Cardiac muscle cell (in vitro differentiated cells and primary cell): ENCODE measurements around the gene B3GALT5. TPM values are rescaled to one million over a fixed set of nuclear protein-coding genes. Genes with fewer than 3 reads are reported as not detected.

Experiments used
- DNase-seq, 2 donors: peaks; one replicate each; pipeline versions ENCODE4 v3.0.0 to v3.0.0-alpha.2; 2010 to 2017; ENCODE audit warnings: low read depth in 1 of 2, low spot score in 1 of 2
- H3K27ac ChIP-seq: fragments of 200-600 bp; sonication (generic); 2 replicates; pipeline ENCODE4 v1.5.1; 2016
- H3K27me3 ChIP-seq: fragments of 200-600 bp; sonication (generic); 2 replicates; pipeline ENCODE4 v1.6.0; 2016; ENCODE audit warnings: control low read depth
- H3K36me3 ChIP-seq: fragments of 200-600 bp; sonication (generic); 2 replicates; pipeline ENCODE4 v1.5.1; 2016; ENCODE audit warnings: control low read depth
- H3K4me1 ChIP-seq: fragments of 200-600 bp; sonication (generic); 2 replicates; pipeline ENCODE4 v1.8.1; 2017; ENCODE audit warnings: low read depth, mild to moderate bottlenecking, mixed run types
- H3K4me3 ChIP-seq: fragments of 200-600 bp; sonication (generic); 2 replicates; pipeline ENCODE4 v1.5.1; 2016; ENCODE audit warnings: mild to moderate bottlenecking
- H3K9me3 ChIP-seq: fragments of 200-600 bp; sonication (generic); 2 replicates; pipeline ENCODE4 v1.5.1; 2017; ENCODE audit warnings: low read depth, mild to moderate bottlenecking, control low read depth
- polyA plus RNA-seq: library from polyadenylated mRNA; unstranded; fragments of >200 nt; fragmentation: Nextera tagmentation; extraction: Ambion mirVana; gene quantifications from 2 replicates; pipeline ENCODE4 v1.2.1, GENCODE V29; 2016
- total RNA-seq: library from RNA; depleted of rRNA; stranded (reverse); fragments of >200 nt; gene quantifications from 2 replicates; pipeline ENCODE4 v1.2.3, GENCODE V29; 2016
- TF ChIP-seq, protein P1 (sequence below): IDR thresholded peaks from 2 replicates; pipeline ENCODE4 v1.5.1; 2012; ENCODE audit warnings: low read depth, mild to moderate bottlenecking, low read length

B3GALT5 gene
- total and polyA plus RNA-seq, 2 experiments from 2014 or later: 1.1 to 1.4 TPM

DNA sequence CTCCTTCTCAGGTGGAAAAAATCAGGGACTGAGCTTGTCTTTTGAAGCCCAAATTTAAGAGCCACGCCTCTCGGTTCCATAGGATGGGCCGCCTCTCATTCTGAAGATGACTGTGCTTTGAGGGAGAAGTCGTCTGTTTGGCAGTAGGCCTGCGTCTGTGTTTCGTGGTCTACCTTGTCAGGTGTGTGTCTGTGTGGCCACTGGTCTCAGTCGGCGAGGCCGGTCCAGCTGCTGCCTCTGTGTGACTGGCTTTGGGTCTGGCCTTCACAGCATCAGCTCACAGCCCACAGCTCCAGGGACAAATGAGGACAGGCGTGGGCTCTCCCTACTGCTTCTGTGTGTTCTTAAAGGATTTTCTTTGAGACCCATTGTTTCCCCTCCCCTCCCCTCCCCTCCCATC is 50.3 kb downstream of the B3GALT5 start:
- Histone ChIP-seq H3K27ac (no peak overlapping the region), H3K4me3 (no peak overlapping the region), H3K36me3 (no peaks in the 10 kb centered on the region), H3K27me3 (no peaks in the 10 kb centered on the region), H3K9me3 (no peaks in the 10 kb centered on the region), H3K4me1 (peaks cover 3% of the 10 kb centered on the region)
- TF ChIP-seq, protein P1, sequence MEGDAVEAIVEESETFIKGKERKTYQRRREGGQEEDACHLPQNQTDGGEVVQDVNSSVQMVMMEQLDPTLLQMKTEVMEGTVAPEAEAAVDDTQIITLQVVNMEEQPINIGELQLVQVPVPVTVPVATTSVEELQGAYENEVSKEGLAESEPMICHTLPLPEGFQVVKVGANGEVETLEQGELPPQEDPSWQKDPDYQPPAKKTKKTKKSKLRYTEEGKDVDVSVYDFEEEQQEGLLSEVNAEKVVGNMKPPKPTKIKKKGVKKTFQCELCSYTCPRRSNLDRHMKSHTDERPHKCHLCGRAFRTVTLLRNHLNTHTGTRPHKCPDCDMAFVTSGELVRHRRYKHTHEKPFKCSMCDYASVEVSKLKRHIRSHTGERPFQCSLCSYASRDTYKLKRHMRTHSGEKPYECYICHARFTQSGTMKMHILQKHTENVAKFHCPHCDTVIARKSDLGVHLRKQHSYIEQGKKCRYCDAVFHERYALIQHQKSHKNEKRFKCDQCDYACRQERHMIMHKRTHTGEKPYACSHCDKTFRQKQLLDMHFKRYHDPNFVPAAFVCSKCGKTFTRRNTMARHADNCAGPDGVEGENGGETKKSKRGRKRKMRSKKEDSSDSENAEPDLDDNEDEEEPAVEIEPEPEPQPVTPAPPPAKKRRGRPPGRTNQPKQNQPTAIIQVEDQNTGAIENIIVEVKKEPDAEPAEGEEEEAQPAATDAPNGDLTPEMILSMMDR: no peak
- no peak for DNase-seq

DNA sequence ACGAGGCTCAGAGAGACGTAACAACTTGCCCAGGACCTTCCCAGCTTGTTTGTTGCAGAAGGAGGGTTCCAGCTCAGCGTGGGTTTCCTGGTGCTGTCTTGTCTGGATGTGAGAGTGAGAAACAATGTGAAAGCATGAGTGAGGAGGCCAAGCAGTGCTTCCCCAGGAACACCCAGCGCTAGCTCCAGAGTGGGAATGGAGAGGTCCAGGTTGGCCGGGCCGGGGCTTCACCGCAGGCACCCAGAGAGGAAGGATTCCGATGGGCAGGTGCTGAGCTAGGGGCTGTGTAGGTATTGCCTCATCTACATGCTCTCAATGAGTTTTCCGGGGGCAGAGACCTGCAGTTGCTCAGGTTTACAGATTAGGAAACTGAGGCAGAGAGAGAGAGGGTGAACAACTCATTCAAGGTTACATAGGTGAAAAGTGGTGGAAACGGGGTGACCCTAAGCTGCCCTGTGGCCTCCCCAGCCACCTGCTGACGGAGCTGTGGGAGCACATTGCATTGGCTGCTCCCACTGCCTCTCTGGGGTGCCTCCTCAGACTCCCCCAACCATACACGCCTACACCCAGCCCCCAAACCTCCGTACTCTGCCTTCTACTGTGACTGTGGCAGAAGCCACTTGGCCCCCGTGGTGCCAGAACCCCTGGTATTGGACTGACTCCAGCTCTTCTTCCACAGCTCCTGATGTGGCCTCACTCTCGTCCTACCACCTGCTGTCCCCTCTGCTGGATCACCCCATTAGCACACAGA is 51.2 kb downstream of the B3GALT5 start:
- peaks cover 3% of the 10 kb centered on the region for H3K4me1 ChIP-seq
- no peak for DNase-seq
- no peak overlapping the region for H3K4me3 ChIP-seq
- no peak overlapping the region for H3K27ac ChIP-seq
- H3K9me3 ChIP-seq: no peaks in the 10 kb centered on the region
- no peaks in the 10 kb centered on the region for H3K36me3 ChIP-seq
- TF ChIP-seq, protein P1: no peak
- no peaks in the 10 kb centered on the region for H3K27me3 ChIP-seq

DNA sequence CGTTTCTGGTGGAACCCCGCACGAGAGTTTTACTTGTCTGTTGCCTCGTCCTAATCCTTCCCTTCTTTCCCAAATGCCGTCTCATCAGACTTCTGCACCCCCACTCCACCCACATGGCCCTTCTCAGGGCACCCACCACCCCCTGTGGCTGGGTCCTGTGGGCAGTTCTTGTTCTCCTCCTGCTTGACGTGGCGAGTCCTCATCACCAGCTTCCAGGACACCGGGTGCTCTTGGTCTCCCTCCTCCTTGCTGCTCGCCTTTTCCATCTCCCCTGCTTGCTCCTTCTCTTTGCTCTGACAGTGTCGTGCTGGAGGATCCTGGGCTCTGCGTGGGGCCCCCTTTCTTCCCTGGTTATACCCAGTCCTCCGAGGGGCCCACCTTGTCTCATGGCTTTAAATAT is 51.8 kb downstream of the B3GALT5 start:
- no peaks in the 10 kb centered on the region for H3K36me3 ChIP-seq
- no peaks in the 10 kb centered on the region for H3K27me3 ChIP-seq
- H3K4me3 ChIP-seq: no peak overlapping the region
- peaks cover 9% of the 10 kb centered on the region for H3K4me1 ChIP-seq
- DNase-seq: no peak
- no peak overlapping the region for H3K27ac ChIP-seq
- TF ChIP-seq, protein P1: no peak
- H3K9me3 ChIP-seq: no peaks in the 10 kb centered on the region

DNA sequence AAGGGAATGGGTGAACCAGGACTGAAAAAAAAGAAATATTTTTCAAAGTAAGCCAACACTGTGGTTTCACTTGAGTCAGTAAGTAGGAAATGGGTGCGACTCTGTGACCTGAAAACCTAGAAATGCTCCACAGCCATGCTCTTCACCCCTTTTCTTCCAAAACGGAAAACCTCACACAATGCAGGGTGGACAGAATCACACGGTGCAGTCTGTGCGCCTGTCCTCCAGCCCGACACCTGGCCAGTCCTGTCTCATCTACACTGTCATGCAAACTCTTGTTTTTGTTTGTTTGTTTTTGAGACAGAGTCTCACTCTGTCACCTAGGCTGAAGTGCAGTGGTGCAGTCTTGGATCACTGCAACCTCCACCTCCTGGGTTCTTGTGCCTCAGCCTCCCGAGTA is 53.3 kb downstream of the B3GALT5 start:
- no peak for DNase-seq
- H3K9me3 ChIP-seq: no peaks in the 10 kb centered on the region
- TF ChIP-seq, protein P1: no peak

DNA sequence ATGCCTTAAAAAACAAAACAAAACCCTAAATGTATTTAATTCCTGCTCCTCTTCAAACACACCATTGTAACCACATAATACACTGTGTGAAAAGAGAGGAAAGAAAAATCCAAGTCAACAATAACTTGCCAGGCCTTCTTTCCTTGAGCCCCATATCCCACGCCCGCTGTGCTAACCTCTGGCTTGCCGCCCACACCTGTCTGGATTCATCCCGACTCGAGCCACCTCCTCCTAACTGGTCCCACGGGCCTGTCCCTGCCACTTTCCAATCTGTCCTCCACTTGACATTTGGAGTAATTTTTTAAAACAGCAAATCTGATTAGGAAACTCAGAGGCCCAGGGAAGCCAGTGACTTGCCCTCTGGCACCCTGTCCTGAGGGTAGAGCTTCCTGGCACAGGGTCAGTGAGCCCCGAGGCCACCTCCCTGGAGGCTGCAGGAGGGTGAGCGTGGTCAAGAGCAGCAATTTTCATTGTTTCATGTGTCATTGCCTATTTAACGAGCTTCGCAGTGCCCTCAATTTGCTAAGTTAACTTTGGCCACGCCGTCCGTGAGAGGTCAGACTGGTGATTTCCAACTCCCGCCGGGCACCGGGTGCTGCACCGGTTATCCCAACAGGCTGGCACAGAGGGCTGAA is 54.1 kb downstream of the B3GALT5 start:
- Histone ChIP-seq H3K9me3 (no peaks in the 10 kb centered on the region), H3K4me3 (no peak overlapping the region), H3K27me3 (no peaks in the 10 kb centered on the region), H3K27ac (no peak overlapping the region), H3K4me1 (peaks cover 29% of the 10 kb centered on the region), H3K36me3 (no peaks in the 10 kb centered on the region)
- no peak for DNase-seq
- TF ChIP-seq, protein P1: no peak

More for the DNA sequence above, 53.3 kb downstream of the B3GALT5 start:
- Histone ChIP-seq H3K27ac (no peak overlapping the region), H3K4me1 (peaks cover 21% of the 10 kb centered on the region), H3K36me3 (no peaks in the 10 kb centered on the region), H3K4me3 (no peak overlapping the region), H3K27me3 (no peaks in the 10 kb centered on the region)
